Ascending aorta (tissue), 2 donors: ENCODE measurements around the gene CHN2. TPM values are rescaled to one million over a fixed set of nuclear protein-coding genes. Genes with fewer than 3 reads are reported as not detected.

Source experiments
- DNase-seq, 2 donors: peaks; one replicate each; pipeline ENCODE4 v3.0.0-alpha.2; 2019; ENCODE audit warnings: low spot score in 2 of 2
- H3K27ac ChIP-seq, 2 donors: fragments of 200-600 bp; sonication (generic); one replicate each; pipeline ENCODE4 v1.5.1; 2016 to 2017; ENCODE audit warnings: mild to moderate bottlenecking in 1 of 2
- H3K27me3 ChIP-seq: fragments of 200-600 bp; sonication (generic); one replicate; pipeline ENCODE4 v1.5.1; 2017
- H3K36me3 ChIP-seq, 2 donors: fragments of 200-600 bp; sonication (generic); one replicate each; pipeline ENCODE4 v1.5.1; 2016
- H3K4me1 ChIP-seq, 2 donors: fragments of 200-600 bp; sonication (generic); one replicate each; pipeline ENCODE4 v1.5.1; 2016 to 2017; ENCODE audit warnings: mild to moderate bottlenecking in 1 of 2
- H3K4me3 ChIP-seq, 2 donors: fragments of 200-600 bp; sonication (generic); one replicate each; pipeline ENCODE4 v1.5.1; 2016 to 2017; ENCODE audit warnings: mild to moderate bottlenecking in 1 of 2
- H3K9me3 ChIP-seq, 2 donors: fragments of 200-600 bp; sonication (generic); one replicate each; pipeline ENCODE4 v1.5.1; 2016
- CTCF ChIP-seq, 3 experiments: fragments of 200-600 bp in 2 of 3; fragments of 450-650 bp in 1 of 3; sonication (generic) in 2 of 3; IDR thresholded peaks; one replicate each; pipeline ENCODE4 v1.5.1; 2016 to 2019; ENCODE audit warnings: antibody characterized with exemption in 3 of 3, mild to moderate bottlenecking in 1 of 3, moderate library complexity in 1 of 3
- intact Hi-C: fragments of 100-400 bp; cut with DNase I; formaldehyde crosslinking; loops from one replicate; pipeline ENCODE4 v1.15.1; 2023
- total RNA-seq: library from RNA; depleted of rRNA; stranded (reverse); fragments of >200 nt; gene quantifications from one replicate; pipeline ENCODE4 v1.1.0, GENCODE V29; 2016

CHN2 gene
- total RNA-seq, 1 donor from 2014 or later = 8.7 TPM

GRCh38 chr7:29322023-29322712, 127.6 kb downstream of the CHN2 start:
- H3K36me3 ChIP-seq = no peaks in the 10 kb centered on the region
- H3K9me3 ChIP-seq = no peaks in the 10 kb centered on the region
- no peaks in the 10 kb centered on the region for H3K4me1 ChIP-seq
- H3K27me3 ChIP-seq = no peaks in the 10 kb centered on the region
- DNase-seq = no peak
- intact Hi-C loops = no loop called here
- no peak overlapping the region for H3K4me3 ChIP-seq
- no peak overlapping the region for H3K27ac ChIP-seq
- no peak for TF ChIP-seq CTCF (IDR thresholded peaks at IDR 0.05)

GRCh38 chr7:29325476-29325875, 130.9 kb downstream of the CHN2 start:
- Histone ChIP-seq H3K27ac (no peak overlapping the region), H3K27me3 (no peaks in the 10 kb centered on the region), H3K4me1 (peaks cover 0 to 4% of the 10 kb centered on the region in 2 donors), H3K9me3 (no peaks in the 10 kb centered on the region), H3K4me3 (no peak overlapping the region), H3K36me3 (no peaks in the 10 kb centered on the region)
- TF ChIP-seq CTCF (IDR thresholded peaks at IDR 0.05) = no peak
- intact Hi-C loops = no loop called here
- no peak for DNase-seq

DNA sequence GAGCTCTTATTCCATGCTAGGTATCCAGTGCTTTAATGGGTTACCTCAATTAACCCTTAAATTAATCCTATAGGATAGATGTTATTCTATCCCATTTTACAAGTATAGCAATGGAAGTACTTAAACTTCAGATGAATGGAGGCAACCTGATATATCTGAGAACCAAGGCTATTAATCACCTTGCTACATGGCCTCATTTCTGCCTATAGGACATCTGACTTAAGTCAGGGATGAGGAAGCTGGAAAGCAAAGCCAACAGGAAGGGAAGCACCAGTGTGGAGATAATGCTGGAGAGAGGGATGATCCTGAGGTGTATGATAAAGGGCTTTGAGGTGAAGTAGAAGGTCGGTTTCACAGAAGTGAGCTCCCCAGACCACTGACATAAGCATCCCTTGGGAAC, 132.3 kb downstream of the CHN2 start:
- Histone ChIP-seq H3K27ac (no peak overlapping the region), H3K9me3 (no peaks in the 10 kb centered on the region), H3K27me3 (no peaks in the 10 kb centered on the region), H3K4me1 (peaks cover 0 to 4% of the 10 kb centered on the region in 2 donors), H3K36me3 (no peaks in the 10 kb centered on the region), H3K4me3 (no peak overlapping the region)
- DNase-seq = no peak
- intact Hi-C loops = no loop called here
- no peak for TF ChIP-seq CTCF (IDR thresholded peaks at IDR 0.05)

DNA sequence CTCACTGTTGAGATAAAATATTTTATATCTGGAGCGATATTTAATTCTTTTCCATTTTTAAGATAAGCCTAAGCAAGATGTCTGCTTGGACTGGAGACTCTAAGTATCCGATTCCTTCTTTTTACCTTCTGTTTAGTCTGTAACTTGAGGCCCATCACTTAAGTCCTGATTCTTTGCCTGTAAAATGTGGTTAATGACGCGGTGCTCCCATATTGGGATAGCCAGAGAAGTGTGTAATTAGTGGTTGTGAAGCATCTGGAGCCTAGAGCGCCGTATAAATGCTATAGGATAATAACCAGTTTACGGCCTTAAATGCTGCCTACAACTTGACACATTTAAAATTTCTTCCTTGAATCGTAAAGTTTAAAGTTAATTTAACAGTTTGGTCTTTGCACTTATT, 132.9 kb downstream of the CHN2 start:
- H3K27me3 ChIP-seq = no peaks in the 10 kb centered on the region
- DNase-seq = no peak
- H3K4me3 ChIP-seq = no peak overlapping the region
- intact Hi-C loops = no loop called here
- H3K9me3 ChIP-seq = no peaks in the 10 kb centered on the region
- no peak for TF ChIP-seq CTCF (IDR thresholded peaks at IDR 0.05)
- H3K4me1 ChIP-seq = peaks cover 0 to 4% of the 10 kb centered on the region in 2 donors
- H3K27ac ChIP-seq = no peak overlapping the region
- H3K36me3 ChIP-seq = no peaks in the 10 kb centered on the region

- no peak overlapping the region for H3K4me3 ChIP-seq
- peaks cover 0 to 4% of the 10 kb centered on the region in 2 donors for H3K4me1 ChIP-seq
- no peak overlapping the region for H3K27ac ChIP-seq
- DNase-seq = no peak
- no peaks in the 10 kb centered on the region for H3K9me3 ChIP-seq
- no peak for TF ChIP-seq CTCF (IDR thresholded peaks at IDR 0.05)
- H3K27me3 ChIP-seq = no peaks in the 10 kb centered on the region
- no peaks in the 10 kb centered on the region for H3K36me3 ChIP-seq
- intact Hi-C loops = no loop called here
These were observed 133.5 kb downstream of the CHN2 start for GRCh38 chr7:29328045-29328444.

- TF ChIP-seq CTCF (IDR thresholded peaks at IDR 0.05) = no peak
- Histone ChIP-seq H3K4me1 (peaks cover 0 to 4% of the 10 kb centered on the region in 2 donors), H3K9me3 (no peaks in the 10 kb centered on the region), H3K4me3 (no peak overlapping the region), H3K27ac (no peak overlapping the region), H3K27me3 (no peaks in the 10 kb centered on the region), H3K36me3 (no peaks in the 10 kb centered on the region)
- no peak for DNase-seq
- intact Hi-C loops = no loop called here
These were observed 134.2 kb downstream of the CHN2 start for GRCh38 chr7:29328811-29329210.
